ENCODE results near the gene POPDC2. TPM values are rescaled to one million over a fixed set of nuclear protein-coding genes. Genes with fewer than 3 reads are reported as not detected.

Gene POPDC2
- total and polyA plus RNA-seq, 9 donors: 0.83 to 5.0 (median 2.9) TPM

DNA sequence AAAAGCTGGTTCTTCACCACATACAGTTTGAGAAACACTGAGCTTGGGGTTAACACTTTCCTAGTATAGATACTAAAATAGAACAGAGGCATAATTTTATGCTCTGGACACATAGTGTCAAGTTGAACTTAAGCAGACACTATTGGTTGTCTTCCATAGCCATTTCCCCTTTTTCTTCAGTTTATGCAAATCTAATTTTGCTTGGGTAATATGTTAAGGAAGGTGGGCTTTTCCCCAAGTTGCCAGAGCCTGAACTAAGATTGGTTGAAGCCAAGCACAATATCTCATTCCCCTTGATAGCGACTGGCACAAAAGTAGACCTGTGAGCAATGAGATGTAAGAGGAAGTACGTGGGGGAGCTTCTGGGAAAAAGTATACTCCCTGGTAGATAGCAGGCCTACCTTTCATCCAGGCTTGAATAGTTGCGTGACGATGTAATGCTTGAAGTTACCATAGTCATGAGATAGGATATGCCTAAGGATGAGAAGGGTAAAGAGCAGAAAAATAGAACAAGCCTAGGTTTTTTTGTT, 4.5 kb upstream of the POPDC2 start:
- H3K27ac ChIP-seq: no peak overlapping the region
- no peaks in the 10 kb centered on the region for H3K9me3 ChIP-seq
- intact Hi-C loops (cut with DNase I): no loop called here
- H3K4me3 ChIP-seq: no peak overlapping the region
- no peaks in the 10 kb centered on the region for H3K27me3 ChIP-seq
- TF ChIP-seq CTCF (IDR thresholded peaks at IDR 0.05): no peak
- TF ChIP-seq POLR2A (IDR thresholded peaks at IDR 0.05): no peak
- no peak for TF ChIP-seq EP300 (IDR thresholded peaks at IDR 0.05)
- DNase-seq: no peak
- peaks cover 3% of the 10 kb centered on the region for H3K4me1 ChIP-seq (ENCODE audit: insufficient read depth)
- WGBS, 3 donors: 41 to 51% (median 43%) methylated on average over 4 of the region's 4 CpGs
- H3K36me3 ChIP-seq: no peaks in the 10 kb centered on the region

DNA sequence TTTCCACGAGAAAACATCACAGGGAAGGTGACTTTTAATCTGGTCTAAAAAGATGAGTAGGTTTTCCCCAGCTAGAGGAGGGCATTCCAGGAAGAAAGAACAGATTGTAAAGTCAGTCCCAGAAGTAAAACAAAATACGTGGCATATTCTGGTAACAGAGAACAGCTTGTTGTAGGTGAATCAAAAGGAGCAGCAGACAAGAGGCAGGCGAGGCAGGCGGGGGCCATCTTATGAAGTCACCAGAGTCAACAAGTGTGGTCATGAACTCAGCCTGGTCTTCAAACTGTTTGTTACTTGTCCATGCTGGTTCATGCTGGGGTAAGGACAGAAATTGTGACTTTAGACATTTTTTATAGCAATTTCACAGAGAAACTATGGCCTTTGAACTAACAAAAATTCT, 4.0 kb upstream of the POPDC2 start:
- Histone ChIP-seq H3K27ac (no peak overlapping the region), H3K4me1 (ENCODE audit: insufficient read depth) (peaks cover 6% of the 10 kb centered on the region), H3K36me3 (no peaks in the 10 kb centered on the region), H3K4me3 (no peak overlapping the region), H3K9me3 (no peaks in the 10 kb centered on the region), H3K27me3 (no peaks in the 10 kb centered on the region)
- TF ChIP-seq CTCF (IDR thresholded peaks at IDR 0.05) (no peak), POLR2A (IDR thresholded peaks at IDR 0.05) (no peak), EP300 (IDR thresholded peaks at IDR 0.05) (no peak)
- no peak for DNase-seq
- 38 to 55% (median 48%) methylated on average over 4 of the region's 4 CpGs for WGBS, 3 donors
- intact Hi-C loops (cut with DNase I): no loop called here

DNA sequence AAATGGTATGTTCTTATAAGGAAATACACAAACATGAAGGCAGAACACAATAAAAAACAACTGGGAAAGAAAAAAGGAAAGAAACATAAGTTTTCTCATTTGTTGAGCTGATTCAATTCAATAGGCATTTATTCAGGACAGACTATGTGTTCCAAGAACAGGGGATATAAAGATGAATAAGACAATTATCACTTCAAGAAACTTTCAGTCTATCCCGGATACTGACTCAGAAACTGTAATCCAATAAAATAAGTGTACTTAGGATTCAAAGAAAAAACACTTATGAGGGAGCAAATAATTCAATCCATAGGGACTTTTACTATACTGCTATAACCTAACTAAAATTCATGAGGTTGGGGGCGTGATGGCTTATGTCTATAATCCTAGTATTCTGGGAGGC, 3.5 kb upstream of the POPDC2 start:
- H3K36me3 ChIP-seq: no peaks in the 10 kb centered on the region
- H3K27ac ChIP-seq: no peak overlapping the region
- no peak overlapping the region for H3K4me3 ChIP-seq
- TF ChIP-seq EP300 (IDR thresholded peaks at IDR 0.05) (no peak), CTCF (IDR thresholded peaks at IDR 0.05) (no peak), POLR2A (IDR thresholded peaks at IDR 0.05) (no peak)
- H3K4me1 ChIP-seq (ENCODE audit: insufficient read depth): peaks cover 6% of the 10 kb centered on the region
- DNase-seq: no peak
- WGBS, 3 donors: 55 to 76% (median 61%) methylated on average over 2 of the region's 2 CpGs
- no peaks in the 10 kb centered on the region for H3K9me3 ChIP-seq
- H3K27me3 ChIP-seq: no peaks in the 10 kb centered on the region
- intact Hi-C loops (cut with DNase I): no loop called here

DNA sequence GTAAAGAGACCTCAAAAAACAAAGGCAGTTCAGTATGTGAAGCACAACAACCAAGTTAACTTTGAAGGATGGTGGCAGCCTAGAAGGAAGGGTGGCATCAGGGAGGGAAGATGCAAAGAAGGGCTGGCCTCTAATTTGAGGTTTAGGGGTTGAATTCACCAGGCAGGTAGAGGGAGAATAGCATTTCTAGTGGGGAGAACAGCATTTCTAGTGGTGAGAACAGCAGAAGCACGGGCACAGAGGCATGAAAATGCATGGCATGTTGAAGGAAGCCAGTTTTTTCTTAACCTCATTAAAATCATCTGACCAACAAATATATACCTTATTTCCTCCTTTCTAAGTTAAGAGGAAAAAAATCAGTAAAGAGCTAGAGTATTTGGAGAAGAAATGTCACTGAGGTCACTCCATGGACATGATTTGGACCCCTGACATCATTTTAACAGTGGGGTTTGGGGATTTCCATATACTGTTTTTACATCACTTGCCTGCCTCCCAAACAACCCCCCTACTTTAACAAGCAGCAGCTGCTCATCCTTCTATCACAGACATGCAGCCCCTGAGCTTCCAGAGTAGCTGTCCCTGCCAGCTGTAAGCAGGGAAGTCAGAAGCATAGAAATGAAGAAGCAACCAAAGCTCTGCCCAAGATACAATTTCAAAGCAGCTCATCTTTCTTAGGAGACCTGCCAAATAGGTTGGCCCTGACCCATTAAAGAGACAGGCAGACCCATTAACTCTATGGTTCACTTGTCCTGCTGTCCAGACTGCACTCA, 2.4 kb upstream of the POPDC2 start:
- Histone ChIP-seq H3K4me1 (ENCODE audit: insufficient read depth) (peaks cover 6% of the 10 kb centered on the region), H3K27me3 (no peaks in the 10 kb centered on the region), H3K9me3 (no peaks in the 10 kb centered on the region), H3K4me3 (no peak overlapping the region), H3K36me3 (no peaks in the 10 kb centered on the region), H3K27ac (no peak overlapping the region)
- intact Hi-C loops (cut with DNase I): no loop called here
- DNase-seq: no peak
- WGBS, 3 donors: 17 to 29% (median 28%) methylated on average over 1 of the region's 1 CpG
- TF ChIP-seq CTCF (IDR thresholded peaks at IDR 0.05) (no peak), POLR2A (IDR thresholded peaks at IDR 0.05) (no peak), EP300 (IDR thresholded peaks at IDR 0.05) (no peak)
